ENCODE measurements around the gene ZNF570. TPM values are rescaled to one million over a fixed set of nuclear protein-coding genes. Genes with fewer than 3 reads are reported as not detected.

ZNF570 gene
- total RNA-seq, 1 experiment from 2014 or later, result 0.07 TPM

- Histone ChIP-seq H3K4me1 (ENCODE audit: insufficient read depth, low read length) (no peaks in the 10 kb centered on the region), H3K27ac (ENCODE audit: low read length) (no peak overlapping the region), H4K20me1 (ENCODE audit: low read length) (no peaks in the 10 kb centered on the region), H3K27me3 (ENCODE audit: low read length) (no peaks in the 10 kb centered on the region), H3K9ac (ENCODE audit: low read length) (no peak overlapping the region), H2AFZ (ENCODE audit: low read length) (no peak overlapping the region), H3K79me2 (ENCODE audit: low read length) (no peaks in the 10 kb centered on the region), H3K9me3 (ENCODE audit: low read length) (peaks cover 17% of the 10 kb centered on the region; the same call in 1 of the 2 replicates), H3K4me3 (ENCODE audit: low read length) (no peak overlapping the region), H3K36me3 (ENCODE audit: low read depth, low read length) (no peaks in the 10 kb centered on the region; the same call in 1 of the 2 replicates), H3F3A (ENCODE audit: low read length, unreplicated experiment) (no peaks in the 10 kb centered on the region), H3K9me2 (replicated peaks; ENCODE audit: low read length) (no peaks in the 10 kb centered on the region), H3K4me2 (ENCODE audit: low read length) (no peak overlapping the region)
- BruUV-seq (replicated peaks), result no TSS peak
- POLR2A ChIA-PET (ENCODE audit: unreplicated experiment), result no interaction called here
- no peak for ATAC-seq
- CTCF ChIA-PET, result no interaction called here
- TF ChIP-seq EZH2 (IDR thresholded peaks at IDR 0.05; ENCODE audit: low read length, unreplicated experiment) (no peak), EZH2phosphoT487 (IDR thresholded peaks at IDR 0.05; ENCODE audit: borderline replicate concordance, low read length) (no peak), CTCF (conservative IDR thresholded peaks at IDR 0.05; ENCODE audit: low read depth, low read length) (no peak)
- DNase-seq, result no peak
- intact Hi-C loops (cut with micrococcal nuclease), result no loop called here
Observed at GRCh38 chr19:37484406-37485168, 15.4 kb downstream of the ZNF570 start.

GRCh38 chr19:37492213-37492612 lies 23.1 kb downstream of the ZNF570 start:
- H3K27ac ChIP-seq (ENCODE audit: low read length), result no peak overlapping the region
- H3K4me2 ChIP-seq (ENCODE audit: low read length), result no peak overlapping the region
- H3K79me2 ChIP-seq (ENCODE audit: low read length), result no peaks in the 10 kb centered on the region
- intact Hi-C loops (cut with micrococcal nuclease), result no loop called here
- no TSS peak for BruUV-seq (replicated peaks)
- no peaks in the 10 kb centered on the region for H3K27me3 ChIP-seq (ENCODE audit: low read length)
- H3K4me1 ChIP-seq (ENCODE audit: insufficient read depth, low read length), result no peaks in the 10 kb centered on the region
- no peak overlapping the region for H3K9ac ChIP-seq (ENCODE audit: low read length)
- ATAC-seq, result no peak
- DNase-seq, result no peak
- H3K9me3 ChIP-seq (ENCODE audit: low read length), result peaks cover 13% of the 10 kb centered on the region
- no peaks in the 10 kb centered on the region for H3K9me2 ChIP-seq (replicated peaks; ENCODE audit: low read length)
- no peak overlapping the region for H3K4me3 ChIP-seq (ENCODE audit: low read length)
- no peaks in the 10 kb centered on the region for H3F3A ChIP-seq (ENCODE audit: low read length, unreplicated experiment)
- ChIA-PET CTCF (no interaction called here), POLR2A (ENCODE audit: unreplicated experiment) (no interaction called here)
- H3K36me3 ChIP-seq (ENCODE audit: low read depth, low read length), result no peaks in the 10 kb centered on the region
- TF ChIP-seq EZH2phosphoT487 (IDR thresholded peaks at IDR 0.05; ENCODE audit: borderline replicate concordance, low read length), result no peak
- H2AFZ ChIP-seq (ENCODE audit: low read length), result no peak overlapping the region
- H4K20me1 ChIP-seq (ENCODE audit: low read length), result no peaks in the 10 kb centered on the region

- no peaks in the 10 kb centered on the region for H4K20me1 ChIP-seq (ENCODE audit: low read length)
- no peak for DNase-seq
- ChIA-PET CTCF (no interaction called here), POLR2A (ENCODE audit: unreplicated experiment) (no interaction called here)
- no peaks in the 10 kb centered on the region for H3K9me2 ChIP-seq (replicated peaks; ENCODE audit: low read length)
- no peaks in the 10 kb centered on the region for H3K79me2 ChIP-seq (ENCODE audit: low read length)
- no peak overlapping the region for H3K27ac ChIP-seq (ENCODE audit: low read length)
- no peaks in the 10 kb centered on the region for H3K27me3 ChIP-seq (ENCODE audit: low read length)
- no peaks in the 10 kb centered on the region for H3K4me1 ChIP-seq (ENCODE audit: insufficient read depth, low read length)
- no peak for TF ChIP-seq EZH2phosphoT487 (IDR thresholded peaks at IDR 0.05; ENCODE audit: borderline replicate concordance, low read length)
- TF ChIP-seq CTCF (conservative IDR thresholded peaks at IDR 0.05; ENCODE audit: low read depth, low read length), result no peak
- no peak for TF ChIP-seq EZH2 (IDR thresholded peaks at IDR 0.05; ENCODE audit: low read length, unreplicated experiment)
- no peak overlapping the region for H3K4me3 ChIP-seq (ENCODE audit: low read length)
- H3K36me3 ChIP-seq (ENCODE audit: low read depth, low read length), result no peaks in the 10 kb centered on the region
- no peaks in the 10 kb centered on the region for H3F3A ChIP-seq (ENCODE audit: low read length, unreplicated experiment)
- no peak overlapping the region for H2AFZ ChIP-seq (ENCODE audit: low read length)
- intact Hi-C loops (cut with micrococcal nuclease), result no loop called here
- 0 out of 2 replicates have a peak, but pooled peaks cover 3% of the 10 kb centered on the region for H3K9me3 ChIP-seq (ENCODE audit: low read length)
- BruUV-seq (replicated peaks), result no TSS peak
- ATAC-seq, result no peak
- H3K9ac ChIP-seq (ENCODE audit: low read length), result no peak overlapping the region
- H3K4me2 ChIP-seq (ENCODE audit: low read length), result no peak overlapping the region
Observed at GRCh38 chr19:37505958-37506386, 36.8 kb downstream of the ZNF570 start.
